Hepatocyte (in vitro differentiated cells): Measurements from ENCODE around the gene RALGAPA2. TPM values are rescaled to one million over a fixed set of nuclear protein-coding genes. Genes with fewer than 3 reads are reported as not detected.

Experiments used
- DNase-seq: peaks from one replicate; pipeline ENCODE4 v3.0.0-alpha.2; 2016; ENCODE audit warnings: low spot score
- H2AFZ ChIP-seq: fragments of 200-600 bp; sonication (generic); 2 replicates; pipeline ENCODE4 v1.6.0; 2016; ENCODE audit warnings: antibody characterized with exemption, mild to moderate bottlenecking
- H3K27ac ChIP-seq: fragments of 200-600 bp; sonication (generic); 2 replicates; pipeline ENCODE4 v1.5.1; 2016; ENCODE audit warnings: mild to moderate bottlenecking
- H3K27me3 ChIP-seq: fragments of 200-600 bp; sonication (generic); 2 replicates; pipeline ENCODE4 v1.6.1; 2016
- H3K36me3 ChIP-seq: fragments of 200-600 bp; sonication (generic); replicated peaks from 2 replicates; pipeline ENCODE4 v1.5.1; 2016; ENCODE audit warnings: low read depth; ENCODE audit not compliant: insufficient read depth
- H3K4me1 ChIP-seq: fragments of 200-600 bp; sonication (generic); 2 replicates; pipeline ENCODE4 v1.5.1; 2016; ENCODE audit warnings: mild to moderate bottlenecking, moderate library complexity; ENCODE audit not compliant: insufficient read depth
- H3K4me2 ChIP-seq: fragments of 200-600 bp; sonication (generic); 2 replicates; pipeline ENCODE4 v1.6.0; 2016
- H3K4me3 ChIP-seq: fragments of 200-600 bp; sonication (generic); 2 replicates; pipeline ENCODE4 v1.5.1; 2016; ENCODE audit warnings: mild to moderate bottlenecking
- H3K79me2 ChIP-seq: fragments of 200-600 bp; sonication (generic); 2 replicates; pipeline ENCODE4 v1.6.0; 2017; ENCODE audit warnings: mild to moderate bottlenecking
- H3K9me2 ChIP-seq: fragments of 200-600 bp; sonication (generic); replicated peaks from 2 replicates; pipeline ENCODE4 v1.6.0; 2017; ENCODE audit warnings: mild to moderate bottlenecking; ENCODE audit not compliant: insufficient read depth
- H3K9me3 ChIP-seq: fragments of 200-600 bp; sonication (generic); 2 replicates; pipeline ENCODE4 v1.5.1; 2016; ENCODE audit warnings: low read depth, mild to moderate bottlenecking
- H4K20me1 ChIP-seq: fragments of 200-600 bp; sonication (generic); 2 replicates; pipeline ENCODE4 v1.6.0; 2016; ENCODE audit warnings: mild to moderate bottlenecking; ENCODE audit not compliant: insufficient read depth, poor library complexity, severe bottlenecking
- CTCF ChIP-seq: fragments of 200-600 bp; sonication (generic); IDR thresholded peaks from 2 replicates; pipeline ENCODE4 v1.5.1; 2016; ENCODE audit warnings: antibody characterized with exemption, mild to moderate bottlenecking; ENCODE audit not compliant: poor library complexity
- EZH2 ChIP-seq: fragments of 200-600 bp; sonication (generic); IDR thresholded peaks from 2 replicates; pipeline ENCODE4 v1.6.1; 2016; ENCODE audit warnings: antibody characterized with exemption, mild to moderate bottlenecking, borderline replicate concordance
- EZH2phosphoT487 ChIP-seq: fragments of 200-600 bp; sonication (generic); IDR thresholded peaks from one replicate; pipeline ENCODE4 v1.6.1; 2018; ENCODE audit warnings: antibody characterized with exemption, mild to moderate bottlenecking, low read depth, moderate library complexity; ENCODE audit not compliant: unreplicated experiment, severe bottlenecking
- whole genome bisulfite sequencing: methylation state at CpG from one replicate; pipeline ENCODE4 v1.1.6; 2016; ENCODE audit warnings: low lambda C conversion rate; ENCODE audit errors: missing lambda C conversion rate; 5-methylcytosine and 5-hydroxymethylcytosine counted together
- polyA plus RNA-seq: library from polyadenylated mRNA; unstranded; fragments of >200 nt; fragmentation: Nextera tagmentation; extraction: Ambion mirVana; gene quantifications from 2 replicates; pipeline ENCODE4 v1.2.1, GENCODE V29; 2016
- total RNA-seq: library from RNA; depleted of rRNA; stranded (reverse); fragments of >200 nt; gene quantifications from 2 replicates; pipeline ENCODE4 v1.2.3, GENCODE V29; 2014

Gene RALGAPA2
- total and polyA plus RNA-seq, 2 experiments from 2014 or later, result 16.8 to 35.3 TPM

DNA sequence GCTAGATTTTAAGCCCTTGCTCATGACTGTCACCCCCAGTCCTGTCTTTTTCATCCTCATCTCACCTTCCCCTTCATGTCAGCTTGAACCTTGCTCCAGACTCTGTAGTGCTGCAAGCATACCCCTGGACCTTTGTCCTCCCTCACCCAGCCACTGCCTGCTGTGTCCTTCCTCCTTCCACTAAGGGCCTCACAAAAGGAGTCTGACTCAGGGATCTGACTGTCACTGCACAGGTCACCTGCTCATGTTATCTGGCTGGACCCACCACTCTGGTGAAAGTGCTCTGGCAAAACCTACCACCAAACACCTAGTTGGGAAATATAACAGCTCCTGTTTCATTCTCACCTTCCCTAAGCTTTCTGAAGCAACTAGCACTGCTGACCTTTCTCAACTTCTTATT lies 193.2 kb downstream of the RALGAPA2 start:
- Histone ChIP-seq H3K27ac (peak overlapping the region; percentile 47), H2AFZ (no peak overlapping the region), H3K9me2 (no peaks in the 10 kb centered on the region), H3K27me3 (no peaks in the 10 kb centered on the region), H3K4me3 (no peak overlapping the region), H3K4me2 (no peak overlapping the region), H3K4me1 (peaks cover 4% of the 10 kb centered on the region), H3K79me2 (no peaks in the 10 kb centered on the region), H3K9me3 (no peaks in the 10 kb centered on the region), H4K20me1 (no peaks in the 10 kb centered on the region), H3K36me3 (no peaks in the 10 kb centered on the region)
- TF ChIP-seq EZH2 (no peak), CTCF (no peak), EZH2phosphoT487 (no peak)
- peak; percentile 48 for DNase-seq

DNA sequence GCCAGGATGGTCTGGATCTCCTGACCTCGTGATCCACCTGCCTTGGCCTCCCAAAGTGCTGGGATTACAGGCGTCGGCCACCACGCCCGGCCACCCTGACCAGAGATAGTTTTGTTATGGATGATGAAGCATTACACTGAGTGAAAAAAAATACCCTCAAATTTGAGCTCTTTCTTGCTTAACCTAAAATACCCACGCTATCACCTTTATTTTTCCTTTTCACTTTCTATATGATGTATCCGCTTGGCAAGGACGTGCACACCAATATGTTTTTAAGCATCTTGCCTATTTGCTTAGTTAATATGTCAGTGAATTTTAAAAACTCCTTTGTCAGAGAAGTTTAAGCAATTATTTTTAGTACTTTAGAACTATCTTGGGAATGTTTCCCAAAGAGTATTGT lies 194.2 kb downstream of the RALGAPA2 start:
- Histone ChIP-seq H3K79me2 (no peaks in the 10 kb centered on the region), H3K4me3 (no peak overlapping the region), H3K27me3 (no peaks in the 10 kb centered on the region), H3K36me3 (no peaks in the 10 kb centered on the region), H3K4me1 (peaks cover 4% of the 10 kb centered on the region), H2AFZ (no peak overlapping the region), H3K27ac (no peak overlapping the region), H3K9me2 (no peaks in the 10 kb centered on the region), H3K4me2 (no peak overlapping the region), H3K9me3 (no peaks in the 10 kb centered on the region), H4K20me1 (no peaks in the 10 kb centered on the region)
- TF ChIP-seq EZH2, result no peak
- TF ChIP-seq EZH2phosphoT487, result no peak
- no peak for TF ChIP-seq CTCF
- WGBS, result 98% methylated on average over 8 of the region's 8 CpGs
- no peak for DNase-seq

GRCh38 chr20:20517296-20517695 lies 195.1 kb downstream of the RALGAPA2 start:
- Histone ChIP-seq H3K9me3 (no peaks in the 10 kb centered on the region), H3K79me2 (no peaks in the 10 kb centered on the region), H3K4me2 (no peak overlapping the region), H3K36me3 (peaks cover 2% of the 10 kb centered on the region), H3K27ac (no peak overlapping the region), H3K4me1 (peaks cover 4% of the 10 kb centered on the region), H2AFZ (no peak overlapping the region), H3K27me3 (no peaks in the 10 kb centered on the region), H3K4me3 (no peak overlapping the region), H3K9me2 (no peaks in the 10 kb centered on the region), H4K20me1 (no peaks in the 10 kb centered on the region)
- WGBS, result 60% methylated on average over 2 of the region's 2 CpGs
- no peak for DNase-seq
- TF ChIP-seq EZH2 (no peak), CTCF (no peak), EZH2phosphoT487 (no peak)

DNA sequence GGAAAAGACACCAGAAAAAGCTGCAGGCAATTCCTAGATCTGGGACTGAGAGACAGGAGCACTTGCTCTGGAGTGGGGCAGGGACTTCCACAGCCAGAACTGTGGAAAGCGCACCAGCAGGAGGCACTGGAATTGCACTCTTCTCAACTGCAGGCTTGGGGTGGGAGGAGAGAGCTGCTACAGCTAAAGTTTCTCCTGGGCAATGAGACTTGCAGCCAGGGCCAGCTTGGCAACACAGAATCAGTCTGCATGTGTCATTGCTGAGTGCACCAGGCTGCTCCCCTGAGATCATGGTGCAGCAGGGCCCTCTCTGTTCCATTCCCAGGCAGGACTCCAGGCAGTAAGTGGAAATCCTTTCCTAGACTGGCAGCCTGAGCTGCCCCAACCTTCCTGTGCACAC lies 198.7 kb downstream of the RALGAPA2 start:
- H2AFZ ChIP-seq, result no peak overlapping the region
- no peaks in the 10 kb centered on the region for H3K79me2 ChIP-seq
- no peaks in the 10 kb centered on the region for H3K9me3 ChIP-seq
- DNase-seq, result no peak
- no peaks in the 10 kb centered on the region for H4K20me1 ChIP-seq
- no peaks in the 10 kb centered on the region for H3K4me1 ChIP-seq
- H3K4me3 ChIP-seq, result no peak overlapping the region
- no peak overlapping the region for H3K4me2 ChIP-seq
- 100% methylated on average over 1 of the region's 1 CpG for WGBS
- peaks cover 3% of the 10 kb centered on the region for H3K36me3 ChIP-seq
- no peak for TF ChIP-seq CTCF
- TF ChIP-seq EZH2phosphoT487, result no peak
- TF ChIP-seq EZH2, result no peak
- no peaks in the 10 kb centered on the region for H3K9me2 ChIP-seq
- H3K27ac ChIP-seq, result no peak overlapping the region
- H3K27me3 ChIP-seq, result no peaks in the 10 kb centered on the region
